ENCODE measurements around the gene PELI3. TPM values are rescaled to one million over a fixed set of nuclear protein-coding genes. Genes with fewer than 3 reads are reported as not detected.
"Not testable (repeated sequence)": the region's sequence is repeated elsewhere in the genome, so short reads cannot be mapped to it uniquely, and the experiment has no call there.

The PELI3 gene
- total RNA-seq, 1 donor from 2014 or later = 16.1 TPM

- DNase-seq; H3K9me3 Mint-ChIP-seq; H3K4me1 Mint-ChIP-seq; H3K27me3 Mint-ChIP-seq; H3K4me3 Mint-ChIP-seq; H3K27ac Mint-ChIP-seq; intact Hi-C loops (cut with micrococcal nuclease): not testable (repeated sequence)
- H3K36me3 Mint-ChIP-seq (ENCODE audit: low read depth) = peaks cover 25% of the 10 kb centered on the region
Measured at GRCh38 chr11:66431871-66432329, 34.8 kb upstream of the PELI3 start.

DNA sequence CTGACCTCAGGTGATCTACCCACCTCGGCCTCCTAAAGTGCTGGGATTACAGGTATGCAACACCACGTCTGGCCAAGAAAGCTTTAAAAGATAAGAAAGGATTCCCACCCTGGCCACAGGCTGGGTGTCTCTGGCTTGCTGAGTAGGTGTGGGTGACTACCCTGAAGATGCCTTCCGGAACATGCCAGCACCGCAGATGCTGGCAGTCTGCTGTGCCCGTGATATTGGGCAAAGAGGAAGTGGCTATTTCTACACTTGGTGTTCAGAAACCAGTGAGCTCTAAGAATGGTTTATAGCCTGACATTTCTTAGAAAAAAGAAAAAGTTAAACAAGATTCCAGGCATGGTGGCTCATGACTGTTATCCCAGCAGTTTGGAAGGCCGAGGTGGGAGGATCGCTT is 34.1 kb upstream of the PELI3 start:
- Mint-ChIP-seq H3K4me1 (peaks cover 4% of the 10 kb centered on the region), H3K4me3 (no peak overlapping the region), H3K27ac (no peak overlapping the region), H3K9me3 (no peaks in the 10 kb centered on the region), H3K36me3 (ENCODE audit: low read depth) (peaks cover 27% of the 10 kb centered on the region), H3K27me3 (no peaks in the 10 kb centered on the region)
- intact Hi-C loops (cut with micrococcal nuclease) = no loop called here
- DNase-seq = no peak

DNA sequence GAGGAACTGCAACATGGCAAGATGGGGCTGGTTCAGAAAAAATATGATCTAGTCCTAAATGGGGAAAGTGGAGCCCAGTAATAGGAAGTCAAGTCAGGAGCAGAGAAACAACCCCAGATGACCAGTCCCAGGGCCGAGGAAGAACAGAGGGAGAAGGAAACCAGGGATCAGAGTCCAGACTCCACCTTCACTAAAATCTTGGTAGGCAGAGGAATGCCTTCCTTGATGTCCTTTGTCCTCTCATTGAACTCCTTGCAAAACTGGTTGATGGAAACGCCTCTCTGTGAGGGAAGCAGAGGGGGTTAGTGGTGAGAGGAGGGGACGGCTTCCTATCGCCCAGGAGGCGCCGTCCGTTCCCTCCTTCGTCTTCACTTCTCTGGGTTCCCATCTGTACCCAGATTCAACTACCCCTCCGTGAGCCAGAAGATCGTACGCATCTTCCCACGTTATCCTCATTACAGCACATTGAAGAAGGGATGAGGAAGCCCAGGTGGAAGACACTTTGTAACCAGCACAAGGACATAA is 28.7 kb upstream of the PELI3 start:
- H3K36me3 Mint-ChIP-seq (ENCODE audit: low read depth) = peaks cover 21% of the 10 kb centered on the region
- DNase-seq = no peak
- H3K27ac Mint-ChIP-seq = peak overlapping the region; percentile 97
- H3K9me3 Mint-ChIP-seq = no peaks in the 10 kb centered on the region
- peaks cover 11% of the 10 kb centered on the region for H3K4me1 Mint-ChIP-seq
- peak overlapping the region; percentile 93 for H3K4me3 Mint-ChIP-seq
- H3K27me3 Mint-ChIP-seq = no peaks in the 10 kb centered on the region
- intact Hi-C loops (cut with micrococcal nuclease) = loop anchor here (2.0 to 5.0 kb wide), 2 partner anchors 29 to 51 kb away; no protein-coding TSS in a partner anchor

DNA sequence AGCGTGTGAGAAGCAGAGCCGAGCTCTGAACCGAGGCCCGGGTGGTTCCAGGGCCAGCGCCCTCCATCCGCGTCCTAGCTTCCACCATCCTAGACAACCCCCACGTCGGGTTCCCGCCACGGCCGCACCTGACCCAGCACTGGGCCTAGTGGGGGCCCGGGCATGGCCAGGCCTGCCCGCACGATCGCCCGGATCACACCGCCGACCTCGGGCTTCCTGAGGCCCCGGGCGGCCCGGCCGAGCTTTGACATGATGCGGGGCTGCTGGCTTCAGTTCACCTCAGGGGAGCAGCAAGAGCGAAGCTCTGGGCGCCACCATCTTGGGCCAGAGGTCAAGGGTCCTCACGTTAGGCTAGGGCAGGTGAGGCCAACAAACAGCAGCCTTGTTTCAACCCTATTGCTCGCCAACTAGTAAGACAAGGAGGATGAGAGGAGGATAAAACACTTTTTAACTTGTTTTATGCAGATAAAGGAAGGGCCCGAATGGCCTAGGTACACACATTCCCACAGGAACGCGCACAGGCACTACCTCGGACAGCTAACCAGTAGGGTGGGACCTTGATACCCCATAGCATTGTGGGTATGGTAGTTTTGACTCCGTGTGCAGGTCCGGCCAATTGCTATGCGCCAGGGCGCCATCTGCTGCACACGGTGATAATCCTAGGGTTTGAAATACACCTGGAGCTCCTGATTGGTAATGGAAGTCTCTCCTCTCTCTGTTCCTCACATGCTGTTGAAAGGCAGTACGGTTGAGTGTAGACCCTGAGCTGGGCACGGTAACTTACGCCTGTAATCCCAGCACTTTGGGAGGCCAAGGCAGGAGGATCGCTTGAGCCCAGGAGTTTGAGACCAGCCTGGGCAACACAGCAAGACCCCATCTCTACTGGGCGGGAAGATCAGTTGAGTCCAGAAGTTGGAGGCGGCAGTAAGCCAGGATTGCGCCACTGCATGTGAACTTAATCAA is 27.9 kb upstream of the PELI3 start, which contains the start of gene MRPL11:
Gene MRPL11 (minus strand): TSS at position 345 of the 963 bp plus-strand sequence. CDS start 94 bp downstream, at position 251.
- intact Hi-C loops (cut with micrococcal nuclease) = loop anchor here (1.0 to 5.0 kb wide), 4 partner anchors 28 to 51 kb away; partner anchors contain the start of genes DPP3 and PELI3
- H3K9me3 Mint-ChIP-seq = no peaks in the 10 kb centered on the region
- DNase-seq = peak; percentile 97
- H3K27me3 Mint-ChIP-seq = no peaks in the 10 kb centered on the region
- peaks cover 21% of the 10 kb centered on the region for H3K36me3 Mint-ChIP-seq (ENCODE audit: low read depth)
- peak within 1 kb of the TSS; percentile 97 for H3K27ac Mint-ChIP-seq
- peaks cover 11% of the 10 kb centered on the region for H3K4me1 Mint-ChIP-seq
- H3K4me3 Mint-ChIP-seq = peak within 1 kb of the TSS; percentile 93

DNA sequence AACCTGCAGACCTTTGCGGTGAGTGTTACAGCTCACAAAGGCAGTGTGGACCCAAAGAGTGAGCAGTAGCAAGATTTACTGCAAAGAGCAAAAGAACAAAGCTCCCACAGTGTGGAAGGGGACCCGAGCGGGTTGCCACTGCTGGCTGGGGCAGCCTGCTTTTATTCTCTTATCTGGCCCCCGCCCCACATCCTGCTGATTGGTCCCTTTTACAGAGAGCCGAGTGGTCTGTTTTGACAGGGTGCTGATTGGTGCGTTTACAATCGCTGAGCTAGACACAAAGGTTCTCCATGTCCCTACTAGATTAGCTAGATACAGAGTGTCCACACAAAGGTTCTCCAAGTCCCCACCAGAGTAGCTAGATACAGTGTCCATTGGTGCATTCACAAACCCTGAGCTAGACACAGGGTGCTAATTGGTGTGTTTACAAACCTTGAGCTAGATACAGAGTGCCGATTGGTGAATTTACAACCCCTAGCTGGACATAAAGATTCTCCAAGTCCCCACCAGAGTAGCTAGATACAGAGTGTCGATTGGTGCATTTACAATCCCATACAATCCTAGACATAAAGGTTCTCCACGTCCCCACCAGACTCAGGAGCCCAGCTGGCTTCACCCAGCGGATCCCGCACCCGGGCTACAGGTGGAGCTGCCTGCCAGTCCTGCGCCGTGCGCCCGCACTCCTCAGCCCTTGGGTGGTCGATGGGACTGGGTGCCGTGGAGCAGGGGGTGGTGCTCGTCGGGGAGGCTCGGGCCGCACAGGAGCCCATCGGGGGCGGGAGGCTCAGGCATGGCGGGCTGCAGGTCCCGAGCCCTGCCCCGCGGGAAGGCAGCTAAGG is 26.4 kb upstream of the PELI3 start:
- intact Hi-C loops (cut with micrococcal nuclease); H3K27me3 Mint-ChIP-seq; DNase-seq; H3K9me3 Mint-ChIP-seq; H3K4me3 Mint-ChIP-seq; H3K27ac Mint-ChIP-seq: not testable (repeated sequence)
- Mint-ChIP-seq H3K4me1 (peaks cover 11% of the 10 kb centered on the region), H3K36me3 (ENCODE audit: low read depth) (peaks cover 15% of the 10 kb centered on the region)

GRCh38 chr11:66440940-66441282 is 25.8 kb upstream of the PELI3 start:
- intact Hi-C loops (cut with micrococcal nuclease) = not testable (repeated sequence)

GRCh38 chr11:66443602-66444001 is 23.1 kb upstream of the PELI3 start:
- no peak for DNase-seq
- Mint-ChIP-seq H3K27me3 (no peaks in the 10 kb centered on the region), H3K4me1 (peaks cover 4% of the 10 kb centered on the region), H3K27ac (no peak overlapping the region), H3K36me3 (ENCODE audit: low read depth) (no peaks in the 10 kb centered on the region), H3K4me3 (no peak overlapping the region), H3K9me3 (no peaks in the 10 kb centered on the region)
- intact Hi-C loops (cut with micrococcal nuclease) = no loop called here

More at GRCh38 chr11:66440940-66441282, 25.8 kb upstream of the PELI3 start:
- Mint-ChIP-seq H3K36me3 (ENCODE audit: low read depth) (peaks cover 12% of the 10 kb centered on the region), H3K4me1 (peaks cover 11% of the 10 kb centered on the region)
- H3K27me3 Mint-ChIP-seq, H3K27ac Mint-ChIP-seq, H3K9me3 Mint-ChIP-seq, H3K4me3 Mint-ChIP-seq, DNase-seq: not testable (repeated sequence)

GRCh38 chr11:66447012-66447411 is 19.7 kb upstream of the PELI3 start:
- Mint-ChIP-seq H3K4me3 (no peak overlapping the region), H3K4me1 (no peaks in the 10 kb centered on the region), H3K9me3 (no peaks in the 10 kb centered on the region), H3K27ac (no peak overlapping the region), H3K36me3 (ENCODE audit: low read depth) (no peaks in the 10 kb centered on the region), H3K27me3 (no peaks in the 10 kb centered on the region)
- intact Hi-C loops (cut with micrococcal nuclease) = no loop called here
- no peak for DNase-seq

DNA sequence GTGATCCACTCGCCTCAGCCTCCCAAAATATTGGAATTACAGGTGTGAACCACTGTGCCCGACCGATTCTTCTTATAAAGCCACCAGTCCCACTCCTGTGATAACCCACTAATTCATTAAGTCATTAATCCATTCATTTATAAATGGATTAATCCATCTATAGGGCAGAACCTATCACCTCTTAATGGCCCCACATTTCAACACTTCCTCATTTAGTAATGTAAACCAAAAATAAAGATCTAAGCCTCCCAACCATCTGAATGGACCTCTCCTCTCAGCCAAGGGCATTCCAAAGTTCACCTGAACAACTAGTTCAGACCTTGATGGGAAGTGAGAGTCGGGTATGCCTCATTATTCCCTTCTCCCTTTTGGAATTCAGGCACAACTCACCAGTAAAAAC is 18.2 kb upstream of the PELI3 start:
- H3K36me3 Mint-ChIP-seq (ENCODE audit: low read depth) = no peaks in the 10 kb centered on the region
- DNase-seq = no peak
- intact Hi-C loops (cut with micrococcal nuclease) = no loop called here

DNA sequence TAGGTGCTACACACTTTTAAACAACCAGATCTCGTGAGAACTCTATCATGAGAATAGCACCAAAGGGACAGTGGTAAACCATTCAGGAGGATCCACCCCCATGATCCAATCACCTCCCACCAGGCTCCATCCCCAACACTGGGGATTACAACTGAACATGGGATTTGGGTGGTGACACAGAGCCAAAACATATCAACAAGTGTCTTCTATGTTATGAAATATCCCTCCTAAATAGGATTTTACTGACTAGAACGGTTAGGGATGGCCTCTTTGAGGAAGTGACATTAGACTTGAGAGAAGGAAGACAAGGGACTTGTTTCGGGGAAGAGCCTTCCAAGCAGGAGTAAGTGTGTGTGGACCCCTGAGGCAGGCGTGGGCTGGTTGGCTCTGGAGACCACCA is 16.1 kb upstream of the PELI3 start:
- H3K36me3 Mint-ChIP-seq (ENCODE audit: low read depth) = no peaks in the 10 kb centered on the region
- DNase-seq = no peak
- H3K27me3 Mint-ChIP-seq = no peaks in the 10 kb centered on the region
- intact Hi-C loops (cut with micrococcal nuclease) = no loop called here
- no peak overlapping the region for H3K27ac Mint-ChIP-seq
- peaks cover 15% of the 10 kb centered on the region for H3K4me1 Mint-ChIP-seq
- H3K9me3 Mint-ChIP-seq = no peaks in the 10 kb centered on the region
- H3K4me3 Mint-ChIP-seq = no peak overlapping the region

More for the DNA sequence above, 18.2 kb upstream of the PELI3 start:
- H3K4me1 Mint-ChIP-seq = no peaks in the 10 kb centered on the region
- H3K9me3 Mint-ChIP-seq = no peaks in the 10 kb centered on the region
- no peaks in the 10 kb centered on the region for H3K27me3 Mint-ChIP-seq
- no peak overlapping the region for H3K27ac Mint-ChIP-seq
- no peak overlapping the region for H3K4me3 Mint-ChIP-seq

GRCh38 chr11:66451663-66452062 is 15.0 kb upstream of the PELI3 start:
- no peak overlapping the region for H3K27ac Mint-ChIP-seq
- no peak overlapping the region for H3K4me3 Mint-ChIP-seq
- no peaks in the 10 kb centered on the region for H3K36me3 Mint-ChIP-seq (ENCODE audit: low read depth)
- no peak for DNase-seq
- intact Hi-C loops (cut with micrococcal nuclease) = no loop called here
- H3K27me3 Mint-ChIP-seq = no peaks in the 10 kb centered on the region
- H3K4me1 Mint-ChIP-seq = peaks cover 15% of the 10 kb centered on the region
- H3K9me3 Mint-ChIP-seq = no peaks in the 10 kb centered on the region

GRCh38 chr11:66454247-66454646 is 12.5 kb upstream of the PELI3 start:
- DNase-seq = no peak
- H3K27ac Mint-ChIP-seq = no peak overlapping the region
- H3K4me1 Mint-ChIP-seq = peaks cover 23% of the 10 kb centered on the region
- H3K4me3 Mint-ChIP-seq = no peak overlapping the region
- intact Hi-C loops (cut with micrococcal nuclease) = no loop called here
- H3K36me3 Mint-ChIP-seq (ENCODE audit: low read depth) = no peaks in the 10 kb centered on the region
- no peaks in the 10 kb centered on the region for H3K9me3 Mint-ChIP-seq
- H3K27me3 Mint-ChIP-seq = no peaks in the 10 kb centered on the region

- Mint-ChIP-seq H3K27me3 (no peaks in the 10 kb centered on the region), H3K27ac (peak overlapping the region; percentile 26), H3K4me1 (peaks cover 28% of the 10 kb centered on the region), H3K36me3 (ENCODE audit: low read depth) (no peaks in the 10 kb centered on the region), H3K4me3 (no peak overlapping the region), H3K9me3 (no peaks in the 10 kb centered on the region)
- intact Hi-C loops (cut with micrococcal nuclease) = no loop called here
- no peak for DNase-seq
Measured at GRCh38 chr11:66454828-66455227, 11.9 kb upstream of the PELI3 start.

Measured in activated CD4-positive, alpha-beta T cell treated with anti-CD3 and anti-CD28 coated beads, Interleukin-2, amount 10 ng/mL, durations not matched to agents 24 days and 14 days (primary cell).